GM12892 (cell line): Measurements from ENCODE around the gene CCDC174.

ENCODE experiments used
- POLR2A ChIP-seq: IDR thresholded peaks from 2 replicates; pipeline ENCODE4 v1.6.1; 2011; ENCODE audit warnings: low read depth, low read length, control low read depth
- POLR2AphosphoS5 ChIP-seq: IDR thresholded peaks from 2 replicates; pipeline ENCODE4 v1.6.1; 2011; ENCODE audit warnings: low read depth, low read length, control low read depth
- TAF1 ChIP-seq: IDR thresholded peaks from 2 replicates; pipeline ENCODE4 v1.6.1; 2011; ENCODE audit warnings: low read depth, mild to moderate bottlenecking, control low read depth, low read length, borderline replicate concordance

GRCh38 chr3:14688525-14688924, 37.0 kb downstream of the CCDC174 start:
- TF ChIP-seq POLR2A: no peak
- no peak for TF ChIP-seq POLR2AphosphoS5
- no peak for TF ChIP-seq TAF1
